Measurements from ENCODE around the gene RPL38. TPM values are rescaled to one million over a fixed set of nuclear protein-coding genes. Genes with fewer than 3 reads are reported as not detected.

RPL38 gene
- polyA plus RNA-seq (2012; ENCODE audit: low read depth, missing spikeins), result 5,694 TPM

- DNase-seq (ENCODE audit: insufficient read length, low spot score), result peak; percentile 84
- peak; percentile 97 for FAIRE-seq
- TF ChIP-seq PAX5 (IDR thresholded peaks at IDR 0.05; ENCODE audit: insufficient read depth, low read length, severe bottlenecking) (no peak), POLR2A (IDR thresholded peaks at IDR 0.05; ENCODE audit: low read depth, low read length) (peak; percentile 99), POU2F2 (IDR thresholded peaks at IDR 0.05; ENCODE audit: low read depth, low read length) (peak; percentile 95), SPI1 (IDR thresholded peaks at IDR 0.05; ENCODE audit: low read depth, low read length) (peak; percentile 64), POLR2AphosphoS5 (IDR thresholded peaks at IDR 0.05; ENCODE audit: low read depth, low read length) (peak; percentile 99), TAF1 (IDR thresholded peaks at IDR 0.05; ENCODE audit: low read depth, low read length) (peak; percentile 100)
Measured at GRCh38 chr17:74203439-74204240, at the start of gene RPL38. TSS of gene RPL38 (plus strand) at chr17:74203678. CDS start at chr17:74203956, 278 bp downstream.

GRCh38 chr17:74153821-74154430 is 49.6 kb upstream of the RPL38 start:
- DNase-seq (ENCODE audit: insufficient read length, low spot score) (no peak), FAIRE-seq (no peak)
- TF ChIP-seq POLR2AphosphoS5 (IDR thresholded peaks at IDR 0.05; ENCODE audit: low read depth, low read length), result no peak
- no peak for TF ChIP-seq TAF1 (IDR thresholded peaks at IDR 0.05; ENCODE audit: low read depth, low read length)
- no peak for TF ChIP-seq POU2F2 (IDR thresholded peaks at IDR 0.05; ENCODE audit: low read depth, low read length)
- TF ChIP-seq POLR2A (IDR thresholded peaks at IDR 0.05; ENCODE audit: low read depth, low read length), result no peak
- TF ChIP-seq SPI1 (IDR thresholded peaks at IDR 0.05; ENCODE audit: low read depth, low read length), result no peak
- no peak for TF ChIP-seq PAX5 (IDR thresholded peaks at IDR 0.05; ENCODE audit: insufficient read depth, low read length, severe bottlenecking)

GRCh38 chr17:74156878-74157277 is 46.6 kb upstream of the RPL38 start:
- no peak for FAIRE-seq
- TF ChIP-seq SPI1 (IDR thresholded peaks at IDR 0.05; ENCODE audit: low read depth, low read length) (no peak), TAF1 (IDR thresholded peaks at IDR 0.05; ENCODE audit: low read depth, low read length) (no peak), PAX5 (IDR thresholded peaks at IDR 0.05; ENCODE audit: insufficient read depth, low read length, severe bottlenecking) (no peak), POU2F2 (IDR thresholded peaks at IDR 0.05; ENCODE audit: low read depth, low read length) (no peak), POLR2A (IDR thresholded peaks at IDR 0.05; ENCODE audit: low read depth, low read length) (no peak), POLR2AphosphoS5 (IDR thresholded peaks at IDR 0.05; ENCODE audit: low read depth, low read length) (no peak)
- no peak for DNase-seq (ENCODE audit: insufficient read length, low spot score)

DNA sequence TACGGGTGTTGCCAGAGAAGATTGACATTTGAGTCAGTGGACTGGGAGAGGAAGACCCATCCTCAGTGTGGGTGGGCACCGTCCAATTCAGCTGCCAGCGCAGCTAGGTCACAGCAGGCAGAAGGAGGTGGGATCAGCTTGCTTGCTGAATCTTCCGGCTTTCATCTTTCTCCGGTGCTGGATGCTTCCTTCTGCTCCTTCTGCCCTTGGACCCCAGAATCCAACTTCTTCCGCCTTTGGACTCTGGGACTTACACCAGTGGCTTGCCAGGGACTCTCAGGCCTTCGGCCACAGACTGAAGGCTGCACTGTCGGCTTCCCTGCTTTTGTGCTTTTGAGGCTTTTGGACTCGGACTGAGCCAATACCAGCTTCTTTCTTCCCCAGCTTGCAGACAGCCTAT is 46.1 kb upstream of the RPL38 start:
- DNase-seq (ENCODE audit: insufficient read length, low spot score), result no peak
- FAIRE-seq, result no peak
- TF ChIP-seq POLR2A (IDR thresholded peaks at IDR 0.05; ENCODE audit: low read depth, low read length) (no peak), SPI1 (IDR thresholded peaks at IDR 0.05; ENCODE audit: low read depth, low read length) (no peak), PAX5 (IDR thresholded peaks at IDR 0.05; ENCODE audit: insufficient read depth, low read length, severe bottlenecking) (no peak), POU2F2 (IDR thresholded peaks at IDR 0.05; ENCODE audit: low read depth, low read length) (no peak), TAF1 (IDR thresholded peaks at IDR 0.05; ENCODE audit: low read depth, low read length) (no peak), POLR2AphosphoS5 (IDR thresholded peaks at IDR 0.05; ENCODE audit: low read depth, low read length) (no peak)

- no peak for DNase-seq (ENCODE audit: insufficient read length, low spot score)
- no peak for FAIRE-seq
- no peak for TF ChIP-seq POLR2AphosphoS5 (IDR thresholded peaks at IDR 0.05; ENCODE audit: low read depth, low read length)
- no peak for TF ChIP-seq TAF1 (IDR thresholded peaks at IDR 0.05; ENCODE audit: low read depth, low read length)
- TF ChIP-seq SPI1 (IDR thresholded peaks at IDR 0.05; ENCODE audit: low read depth, low read length), result no peak
- no peak for TF ChIP-seq POLR2A (IDR thresholded peaks at IDR 0.05; ENCODE audit: low read depth, low read length)
- TF ChIP-seq POU2F2 (IDR thresholded peaks at IDR 0.05; ENCODE audit: low read depth, low read length), result no peak
- no peak for TF ChIP-seq PAX5 (IDR thresholded peaks at IDR 0.05; ENCODE audit: insufficient read depth, low read length, severe bottlenecking)
Measured at GRCh38 chr17:74158761-74159160, 44.7 kb upstream of the RPL38 start.

DNA sequence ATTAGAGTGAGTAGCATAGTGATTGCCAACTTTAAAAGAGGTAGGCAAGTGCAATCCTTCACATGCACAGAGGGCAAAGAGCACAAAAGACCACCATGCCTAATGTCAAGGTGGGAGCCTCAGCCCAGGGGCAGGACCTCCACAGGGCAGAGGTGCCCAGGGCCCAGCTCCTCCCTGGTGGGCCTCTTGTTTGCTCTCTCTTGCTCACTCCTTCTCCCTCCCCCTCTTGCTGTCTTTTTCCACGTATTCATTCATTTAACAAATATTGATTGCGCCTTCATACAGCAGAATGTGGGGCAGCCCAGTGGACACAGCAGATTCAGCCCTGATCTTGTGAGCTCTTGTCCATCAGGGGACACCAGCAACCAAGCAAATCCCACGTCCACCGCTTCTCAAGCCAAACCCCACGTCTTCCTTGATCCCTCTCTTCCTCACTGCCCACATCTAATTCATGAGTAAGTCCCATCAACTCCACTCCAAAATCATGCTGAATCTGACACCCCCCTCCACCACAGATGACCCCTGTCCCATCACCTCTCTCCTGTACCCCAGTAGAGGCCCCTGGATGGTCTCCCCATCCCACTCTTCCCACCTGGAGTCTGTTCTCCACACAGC is 44.1 kb upstream of the RPL38 start:
- FAIRE-seq (no peak), DNase-seq (ENCODE audit: insufficient read length, low spot score) (no peak)

GRCh38 chr17:74160656-74161502 is 42.6 kb upstream of the RPL38 start:
- DNase-seq (ENCODE audit: insufficient read length, low spot score), result no peak
- no peak for FAIRE-seq
- TF ChIP-seq POU2F2 (IDR thresholded peaks at IDR 0.05; ENCODE audit: low read depth, low read length) (no peak), TAF1 (IDR thresholded peaks at IDR 0.05; ENCODE audit: low read depth, low read length) (no peak), POLR2A (IDR thresholded peaks at IDR 0.05; ENCODE audit: low read depth, low read length) (no peak), PAX5 (IDR thresholded peaks at IDR 0.05; ENCODE audit: insufficient read depth, low read length, severe bottlenecking) (no peak), SPI1 (IDR thresholded peaks at IDR 0.05; ENCODE audit: low read depth, low read length) (no peak), POLR2AphosphoS5 (IDR thresholded peaks at IDR 0.05; ENCODE audit: low read depth, low read length) (no peak)

More for the DNA sequence above, 44.1 kb upstream of the RPL38 start:
- no peak for TF ChIP-seq POLR2A (IDR thresholded peaks at IDR 0.05; ENCODE audit: low read depth, low read length)
- no peak for TF ChIP-seq SPI1 (IDR thresholded peaks at IDR 0.05; ENCODE audit: low read depth, low read length)
- TF ChIP-seq TAF1 (IDR thresholded peaks at IDR 0.05; ENCODE audit: low read depth, low read length), result no peak
- TF ChIP-seq PAX5 (IDR thresholded peaks at IDR 0.05; ENCODE audit: insufficient read depth, low read length, severe bottlenecking), result no peak
- no peak for TF ChIP-seq POU2F2 (IDR thresholded peaks at IDR 0.05; ENCODE audit: low read depth, low read length)
- TF ChIP-seq POLR2AphosphoS5 (IDR thresholded peaks at IDR 0.05; ENCODE audit: low read depth, low read length), result no peak

- TF ChIP-seq TAF1 (IDR thresholded peaks at IDR 0.05; ENCODE audit: low read depth, low read length), result no peak
- no peak for TF ChIP-seq PAX5 (IDR thresholded peaks at IDR 0.05; ENCODE audit: insufficient read depth, low read length, severe bottlenecking)
- no peak for TF ChIP-seq SPI1 (IDR thresholded peaks at IDR 0.05; ENCODE audit: low read depth, low read length)
- TF ChIP-seq POU2F2 (IDR thresholded peaks at IDR 0.05; ENCODE audit: low read depth, low read length), result no peak
- no peak for TF ChIP-seq POLR2AphosphoS5 (IDR thresholded peaks at IDR 0.05; ENCODE audit: low read depth, low read length)
- no peak for TF ChIP-seq POLR2A (IDR thresholded peaks at IDR 0.05; ENCODE audit: low read depth, low read length)
- no peak for DNase-seq (ENCODE audit: insufficient read length, low spot score)
- no peak for FAIRE-seq
Measured at GRCh38 chr17:74161503-74161875, 42.0 kb upstream of the RPL38 start.
